ENCODE measurements around the gene MILR1. TPM values are rescaled to one million over a fixed set of nuclear protein-coding genes. Genes with fewer than 3 reads are reported as not detected.

Gene MILR1
- total RNA-seq, 1 experiment from 2014 or later, result 3.8 TPM

DNA sequence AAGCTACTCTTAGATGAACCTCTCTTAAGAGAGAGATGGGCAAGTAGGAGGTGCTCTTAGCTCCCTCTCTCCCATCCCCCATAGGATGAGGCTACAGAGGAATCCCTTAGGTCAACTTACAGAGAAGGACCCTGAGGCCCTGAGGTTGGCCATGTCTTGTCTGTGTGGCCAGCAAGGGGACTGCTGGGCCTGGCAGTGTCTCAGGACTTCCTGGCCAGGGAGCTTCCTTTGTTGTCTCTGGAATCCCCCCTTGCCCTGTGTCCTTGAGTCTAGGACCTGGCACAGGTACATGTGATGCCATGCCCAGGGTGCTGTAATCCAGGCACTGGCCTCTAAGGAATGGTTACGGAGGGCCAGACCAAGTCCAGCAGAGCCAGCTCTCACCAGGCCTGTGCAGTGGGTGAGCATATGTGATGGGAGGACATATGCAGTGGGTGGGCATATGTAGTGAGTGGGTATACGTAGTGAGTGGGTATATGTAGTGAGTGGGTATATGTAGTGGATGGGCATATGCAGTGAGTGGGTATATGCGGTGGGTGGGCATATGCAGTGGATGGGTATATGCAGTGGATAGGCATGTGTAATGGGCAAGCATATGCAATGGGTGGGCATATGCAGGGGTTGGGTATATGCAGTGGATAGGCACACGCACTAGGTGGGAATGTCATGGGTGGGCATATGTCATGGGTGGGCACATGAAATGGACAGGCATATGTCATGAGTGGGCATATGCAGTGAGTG lies 38.0 kb upstream of the MILR1 start:
- no peak overlapping the region for H3K4me2 ChIP-seq (ENCODE audit: low read length)
- peaks cover 4 to 10% of the 10 kb centered on the region in 2 experiments; a peak in 3 of 4 replicates for H3K4me1 ChIP-seq (ENCODE audit: control insufficient read depth in 1 of 2, insufficient read depth in 2 of 2, low read length in 2 of 2)
- no peaks in the 10 kb centered on the region for H4K20me1 ChIP-seq (ENCODE audit: insufficient read depth)
- CTCF ChIA-PET, result interaction anchor here (1.7 to 5.1 kb wide), 2 partner anchors 9 to 90 kb away, joined by 6 to 33 read pairs; no protein-coding TSS in a partner anchor
- no peak overlapping the region for H3K9ac ChIP-seq (ENCODE audit: low read length)
- POLR2A ChIA-PET, result no interaction called here
- H3K9me3 ChIP-seq (ENCODE audit: control insufficient read depth in 1 of 2, insufficient read depth in 1 of 2, low read depth in 1 of 2, low read length in 2 of 2), result no peaks in the 10 kb centered on the region
- H3K9me2 ChIP-seq (ENCODE audit: insufficient read depth), result no peaks in the 10 kb centered on the region
- no peak overlapping the region for H3K4me3 ChIP-seq (replicated peaks in 1 of 2; ENCODE audit: low read depth in 1 of 2, low read length in 2 of 2)
- RAD21 ChIA-PET (ENCODE audit: low non-redundant PET in 1 of 2, low total read pairs in 2 of 2, uncharacterized antibody in 2 of 2, unreplicated experiment in 2 of 2), result no interaction called here
- intact Hi-C loops (cut with micrococcal nuclease), result loop anchor here (10.0 kb wide), 1 partner anchor 386 kb away; the partner anchor contains the start of gene ICAM2
- DNase-seq (ENCODE audit: low read depth, low spot score) (no peak), ATAC-seq (peak; percentile 18; the same call in 1 of the 2 replicates)
- no peak overlapping the region for H3K27ac ChIP-seq (ENCODE audit: low read depth, low read length)
- H3K36me3 ChIP-seq (ENCODE audit: control insufficient read depth in 1 of 2, insufficient read depth in 2 of 2, low read length in 2 of 2), result no peaks in the 10 kb centered on the region
- H3K79me2 ChIP-seq (ENCODE audit: insufficient read depth, low read length), result no peaks in the 10 kb centered on the region
- no peak overlapping the region for H2AFZ ChIP-seq (ENCODE audit: low read depth, low read length, poor library complexity, severe bottlenecking)
- TF ChIP-seq, protein P1, sequence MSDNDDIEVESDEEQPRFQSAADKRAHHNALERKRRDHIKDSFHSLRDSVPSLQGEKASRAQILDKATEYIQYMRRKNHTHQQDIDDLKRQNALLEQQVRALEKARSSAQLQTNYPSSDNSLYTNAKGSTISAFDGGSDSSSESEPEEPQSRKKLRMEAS (IDR thresholded peaks at IDR 0.05), result no peak
- TF ChIP-seq CEBPB (IDR thresholded peaks at IDR 0.05; ENCODE audit: low read depth) (no peak), POLR2A (IDR thresholded peaks at IDR 0.05; ENCODE audit: borderline replicate concordance, extremely low read depth, insufficient read depth, insufficient read length) (no peak), RAD21 (IDR thresholded peaks at IDR 0.05; ENCODE audit: low read depth) (no peak), EGR1 (IDR thresholded peaks at IDR 0.05; ENCODE audit: low read depth) (no peak)
- H3K27me3 ChIP-seq (ENCODE audit: insufficient read depth, low read length), result no peaks in the 10 kb centered on the region
- no TSS peak for BruUV-seq (replicated peaks)

DNA sequence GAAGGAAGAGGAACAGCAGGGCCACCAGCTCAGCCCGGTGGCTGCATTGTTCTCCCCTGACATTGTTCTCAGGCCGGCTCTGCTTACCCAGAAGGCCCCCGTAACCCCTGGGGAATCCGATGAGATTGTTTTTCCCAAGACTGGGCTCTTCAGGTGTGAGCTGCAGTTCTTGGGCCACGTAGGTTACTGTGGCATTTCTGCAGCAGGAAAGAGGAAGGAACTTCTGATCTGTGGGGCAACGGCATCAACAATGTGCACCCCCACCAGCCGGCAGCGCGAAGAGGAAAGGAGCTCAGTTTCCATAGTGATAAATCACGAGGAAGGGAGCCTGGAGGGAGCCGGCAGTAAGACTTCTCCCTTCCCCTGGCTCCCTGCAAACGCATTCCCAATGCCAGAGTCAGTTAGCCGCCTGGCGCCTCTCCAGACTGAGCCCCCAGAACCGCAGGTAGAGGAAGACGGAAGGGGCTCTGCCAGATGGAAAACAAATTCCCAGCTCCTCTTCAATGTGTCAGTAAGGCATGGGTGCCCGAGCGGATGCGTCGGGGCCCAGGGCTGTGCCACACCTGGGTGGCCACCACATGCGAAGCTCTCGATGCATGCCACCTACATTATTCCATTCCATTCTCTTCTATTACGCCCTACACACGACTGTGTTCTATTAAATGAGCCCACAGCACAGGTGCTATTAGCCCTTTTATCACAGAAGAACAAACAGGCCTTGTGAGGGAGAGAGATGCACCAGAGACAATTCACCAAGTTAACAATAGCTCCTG lies 36.7 kb upstream of the MILR1 start:
- Histone ChIP-seq H4K20me1 (ENCODE audit: insufficient read depth) (no peaks in the 10 kb centered on the region), H3K4me1 (ENCODE audit: control insufficient read depth in 1 of 2, insufficient read depth in 2 of 2, low read length in 2 of 2) (peaks cover 0 to under 1% of the 10 kb centered on the region in 2 experiments; a peak in 1 of 4 replicates), H3K9me2 (ENCODE audit: insufficient read depth) (no peaks in the 10 kb centered on the region), H3K9me3 (ENCODE audit: control insufficient read depth in 1 of 2, insufficient read depth in 1 of 2, low read depth in 1 of 2, low read length in 2 of 2) (no peaks in the 10 kb centered on the region), H3K27ac (ENCODE audit: low read depth, low read length) (no peak overlapping the region), H3K79me2 (ENCODE audit: insufficient read depth, low read length) (no peaks in the 10 kb centered on the region), H3K4me3 (replicated peaks in 1 of 2; ENCODE audit: low read depth in 1 of 2, low read length in 2 of 2) (no peak overlapping the region), H3K9ac (ENCODE audit: low read length) (no peak overlapping the region), H3K4me2 (ENCODE audit: low read length) (no peak overlapping the region), H3K36me3 (ENCODE audit: control insufficient read depth in 1 of 2, insufficient read depth in 2 of 2, low read length in 2 of 2) (no peaks in the 10 kb centered on the region), H3K27me3 (ENCODE audit: insufficient read depth, low read length) (no peaks in the 10 kb centered on the region), H2AFZ (ENCODE audit: low read depth, low read length, poor library complexity, severe bottlenecking) (no peak overlapping the region)
- intact Hi-C loops (cut with micrococcal nuclease), result loop anchor here (10.0 kb wide), 1 partner anchor 387 kb away; the partner anchor contains the start of gene ICAM2
- POLR2A ChIA-PET, result no interaction called here
- CTCF ChIA-PET, result no interaction called here
- no peak for TF ChIP-seq EZH2phosphoT487 (IDR thresholded peaks at IDR 0.05; ENCODE audit: borderline replicate concordance)
- TF ChIP-seq, protein P2, sequence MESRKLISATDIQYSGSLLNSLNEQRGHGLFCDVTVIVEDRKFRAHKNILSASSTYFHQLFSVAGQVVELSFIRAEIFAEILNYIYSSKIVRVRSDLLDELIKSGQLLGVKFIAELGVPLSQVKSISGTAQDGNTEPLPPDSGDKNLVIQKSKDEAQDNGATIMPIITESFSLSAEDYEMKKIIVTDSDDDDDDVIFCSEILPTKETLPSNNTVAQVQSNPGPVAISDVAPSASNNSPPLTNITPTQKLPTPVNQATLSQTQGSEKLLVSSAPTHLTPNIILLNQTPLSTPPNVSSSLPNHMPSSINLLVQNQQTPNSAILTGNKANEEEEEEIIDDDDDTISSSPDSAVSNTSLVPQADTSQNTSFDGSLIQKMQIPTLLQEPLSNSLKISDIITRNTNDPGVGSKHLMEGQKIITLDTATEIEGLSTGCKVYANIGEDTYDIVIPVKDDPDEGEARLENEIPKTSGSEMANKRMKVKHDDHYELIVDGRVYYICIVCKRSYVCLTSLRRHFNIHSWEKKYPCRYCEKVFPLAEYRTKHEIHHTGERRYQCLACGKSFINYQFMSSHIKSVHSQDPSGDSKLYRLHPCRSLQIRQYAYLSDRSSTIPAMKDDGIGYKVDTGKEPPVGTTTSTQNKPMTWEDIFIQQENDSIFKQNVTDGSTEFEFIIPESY (IDR thresholded peaks at IDR 0.05; ENCODE audit: extremely low read depth, insufficient replicate concordance, low read length), result no peak
- TF ChIP-seq, protein P3, sequence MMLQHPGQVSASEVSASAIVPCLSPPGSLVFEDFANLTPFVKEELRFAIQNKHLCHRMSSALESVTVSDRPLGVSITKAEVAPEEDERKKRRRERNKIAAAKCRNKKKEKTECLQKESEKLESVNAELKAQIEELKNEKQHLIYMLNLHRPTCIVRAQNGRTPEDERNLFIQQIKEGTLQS (IDR thresholded peaks at IDR 0.05), result no peak
- TF ChIP-seq, protein P1 (IDR thresholded peaks at IDR 0.05), result no peak
- no peak for TF ChIP-seq YY1 (IDR thresholded peaks at IDR 0.05; ENCODE audit: extremely low read depth, insufficient replicate concordance, low read depth, low read length)
- TF ChIP-seq ZNF274 (IDR thresholded peaks at IDR 0.05; ENCODE audit: low read depth, low read length), result no peak
- RAD21 ChIA-PET (ENCODE audit: low non-redundant PET in 1 of 2, low total read pairs in 2 of 2, uncharacterized antibody in 2 of 2, unreplicated experiment in 2 of 2), result no interaction called here
- no TSS peak for BruUV-seq (replicated peaks)
- DNase-seq (ENCODE audit: low read depth, low spot score), result no peak
- no peak for ATAC-seq

Data from HCT116 (cell line).